Measurements from ENCODE around the gene HIVEP3.

The HIVEP3 gene

DNA sequence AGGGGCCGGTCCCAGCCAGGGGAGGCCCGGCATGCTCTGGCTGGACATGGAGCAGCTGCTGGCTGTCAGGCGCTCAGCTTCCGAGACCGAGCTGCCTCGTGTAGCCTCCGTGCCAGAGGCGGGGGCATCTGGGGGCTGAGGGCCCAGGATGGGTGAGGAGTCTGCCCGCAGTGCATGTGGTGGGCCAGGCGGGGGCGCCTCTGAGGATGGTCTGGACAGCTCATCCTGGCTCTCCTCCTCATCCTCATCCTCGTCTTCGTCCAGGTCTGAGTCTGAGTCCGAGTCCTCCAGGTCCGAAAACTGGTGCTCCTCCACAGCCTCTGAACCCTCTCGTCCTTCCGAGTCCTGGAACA is 405.4 kb downstream of the HIVEP3 start:
- TF ChIP-seq YY1 (IDR thresholded peaks at IDR 0.05; ENCODE audit: low read depth) (no peak), TEAD4 (IDR thresholded peaks at IDR 0.05) (no peak), ZBTB7A (IDR thresholded peaks at IDR 0.05; ENCODE audit: low read depth) (no peak), CEBPB (IDR thresholded peaks at IDR 0.05) (no peak), TCF12 (IDR thresholded peaks at IDR 0.05; ENCODE audit: low read depth) (no peak), NFIC (IDR thresholded peaks at IDR 0.05) (no peak)
- TF ChIP-seq, protein P1, sequence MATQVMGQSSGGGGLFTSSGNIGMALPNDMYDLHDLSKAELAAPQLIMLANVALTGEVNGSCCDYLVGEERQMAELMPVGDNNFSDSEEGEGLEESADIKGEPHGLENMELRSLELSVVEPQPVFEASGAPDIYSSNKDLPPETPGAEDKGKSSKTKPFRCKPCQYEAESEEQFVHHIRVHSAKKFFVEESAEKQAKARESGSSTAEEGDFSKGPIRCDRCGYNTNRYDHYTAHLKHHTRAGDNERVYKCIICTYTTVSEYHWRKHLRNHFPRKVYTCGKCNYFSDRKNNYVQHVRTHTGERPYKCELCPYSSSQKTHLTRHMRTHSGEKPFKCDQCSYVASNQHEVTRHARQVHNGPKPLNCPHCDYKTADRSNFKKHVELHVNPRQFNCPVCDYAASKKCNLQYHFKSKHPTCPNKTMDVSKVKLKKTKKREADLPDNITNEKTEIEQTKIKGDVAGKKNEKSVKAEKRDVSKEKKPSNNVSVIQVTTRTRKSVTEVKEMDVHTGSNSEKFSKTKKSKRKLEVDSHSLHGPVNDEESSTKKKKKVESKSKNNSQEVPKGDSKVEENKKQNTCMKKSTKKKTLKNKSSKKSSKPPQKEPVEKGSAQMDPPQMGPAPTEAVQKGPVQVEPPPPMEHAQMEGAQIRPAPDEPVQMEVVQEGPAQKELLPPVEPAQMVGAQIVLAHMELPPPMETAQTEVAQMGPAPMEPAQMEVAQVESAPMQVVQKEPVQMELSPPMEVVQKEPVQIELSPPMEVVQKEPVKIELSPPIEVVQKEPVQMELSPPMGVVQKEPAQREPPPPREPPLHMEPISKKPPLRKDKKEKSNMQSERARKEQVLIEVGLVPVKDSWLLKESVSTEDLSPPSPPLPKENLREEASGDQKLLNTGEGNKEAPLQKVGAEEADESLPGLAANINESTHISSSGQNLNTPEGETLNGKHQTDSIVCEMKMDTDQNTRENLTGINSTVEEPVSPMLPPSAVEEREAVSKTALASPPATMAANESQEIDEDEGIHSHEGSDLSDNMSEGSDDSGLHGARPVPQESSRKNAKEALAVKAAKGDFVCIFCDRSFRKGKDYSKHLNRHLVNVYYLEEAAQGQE (IDR thresholded peaks at IDR 0.05; ENCODE audit: low read depth) = no peak

GRCh38 chr1:41512701-41513382 is 405.9 kb downstream of the HIVEP3 start:
- TF ChIP-seq NFIC (IDR thresholded peaks at IDR 0.05) = no peak
- TF ChIP-seq, protein P1 (IDR thresholded peaks at IDR 0.05; ENCODE audit: low read depth) = peak; percentile 43; the same call in 1 of the 2 replicates

DNA sequence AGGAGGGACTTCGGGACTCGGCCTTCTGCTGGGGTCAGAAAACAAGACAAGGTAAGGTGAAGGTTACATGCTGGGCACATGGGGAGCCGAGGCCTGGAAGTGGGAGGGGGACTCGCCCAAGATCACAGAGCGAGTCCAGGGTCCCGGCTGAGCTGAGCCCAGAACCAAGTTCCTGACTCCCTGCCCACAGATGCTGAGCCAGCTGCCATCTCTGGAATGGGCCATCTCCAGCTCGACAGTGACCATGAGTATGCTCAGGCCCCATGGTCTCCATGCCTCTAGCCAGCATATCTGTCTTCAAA is 407.5 kb downstream of the HIVEP3 start:
- TF ChIP-seq TEAD4 (IDR thresholded peaks at IDR 0.05) (no peak), FOXM1 (IDR thresholded peaks at IDR 0.05; ENCODE audit: borderline replicate concordance, low read depth) (no peak), EP300 (IDR thresholded peaks at IDR 0.05; ENCODE audit: borderline replicate concordance) (no peak), NFIC (IDR thresholded peaks at IDR 0.05) (no peak), TAF1 (IDR thresholded peaks at IDR 0.05; ENCODE audit: low read depth) (no peak), YY1 (IDR thresholded peaks at IDR 0.05; ENCODE audit: low read depth) (no peak), RAD21 (IDR thresholded peaks at IDR 0.05; ENCODE audit: low read depth) (no peak)
- TF ChIP-seq, protein P2, sequence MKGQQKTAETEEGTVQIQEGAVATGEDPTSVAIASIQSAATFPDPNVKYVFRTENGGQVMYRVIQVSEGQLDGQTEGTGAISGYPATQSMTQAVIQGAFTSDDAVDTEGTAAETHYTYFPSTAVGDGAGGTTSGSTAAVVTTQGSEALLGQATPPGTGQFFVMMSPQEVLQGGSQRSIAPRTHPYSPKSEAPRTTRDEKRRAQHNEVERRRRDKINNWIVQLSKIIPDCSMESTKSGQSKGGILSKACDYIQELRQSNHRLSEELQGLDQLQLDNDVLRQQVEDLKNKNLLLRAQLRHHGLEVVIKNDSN (IDR thresholded peaks at IDR 0.05) = no peak

GRCh38 chr1:41510531-41511238 is 408.0 kb downstream of the HIVEP3 start:
- TF ChIP-seq MAX (IDR thresholded peaks at IDR 0.05) (no peak), TEAD4 (IDR thresholded peaks at IDR 0.05) (no peak)

GRCh38 chr1:41509270-41509671 is 409.5 kb downstream of the HIVEP3 start:
- TF ChIP-seq FOXM1 (IDR thresholded peaks at IDR 0.05; ENCODE audit: borderline replicate concordance, low read depth) (no peak), MAX (IDR thresholded peaks at IDR 0.05) (no peak)

- TF ChIP-seq, protein P1 (IDR thresholded peaks at IDR 0.05; ENCODE audit: low read depth) = no peak
- no peak for TF ChIP-seq TEAD4 (IDR thresholded peaks at IDR 0.05)
- TF ChIP-seq EP300 (IDR thresholded peaks at IDR 0.05; ENCODE audit: borderline replicate concordance) = no peak
- TF ChIP-seq TCF12 (IDR thresholded peaks at IDR 0.05; ENCODE audit: low read depth) = no peak
- TF ChIP-seq EGR1 (IDR thresholded peaks at IDR 0.05) = no peak
- TF ChIP-seq MAX (IDR thresholded peaks at IDR 0.05) = no peak
- TF ChIP-seq CEBPB (IDR thresholded peaks at IDR 0.05) = no peak
- TF ChIP-seq FOXM1 (IDR thresholded peaks at IDR 0.05; ENCODE audit: borderline replicate concordance, low read depth) = no peak
- TF ChIP-seq YY1 (IDR thresholded peaks at IDR 0.05; ENCODE audit: low read depth) = no peak
- TF ChIP-seq, protein P2 (IDR thresholded peaks at IDR 0.05) = no peak
- no peak for TF ChIP-seq NFIC (IDR thresholded peaks at IDR 0.05)
- TF ChIP-seq RAD21 (IDR thresholded peaks at IDR 0.05; ENCODE audit: low read depth) = no peak
- no peak for TF ChIP-seq TAF1 (IDR thresholded peaks at IDR 0.05; ENCODE audit: low read depth)
- TF ChIP-seq ZBTB7A (IDR thresholded peaks at IDR 0.05; ENCODE audit: low read depth) = no peak
- no peak for TF ChIP-seq CREB1 (IDR thresholded peaks at IDR 0.05; ENCODE audit: low read depth)
Measured at GRCh38 chr1:41508290-41508689, 410.4 kb downstream of the HIVEP3 start.
